ENCODE data around the gene KRT36.

Gene KRT36

DNA sequence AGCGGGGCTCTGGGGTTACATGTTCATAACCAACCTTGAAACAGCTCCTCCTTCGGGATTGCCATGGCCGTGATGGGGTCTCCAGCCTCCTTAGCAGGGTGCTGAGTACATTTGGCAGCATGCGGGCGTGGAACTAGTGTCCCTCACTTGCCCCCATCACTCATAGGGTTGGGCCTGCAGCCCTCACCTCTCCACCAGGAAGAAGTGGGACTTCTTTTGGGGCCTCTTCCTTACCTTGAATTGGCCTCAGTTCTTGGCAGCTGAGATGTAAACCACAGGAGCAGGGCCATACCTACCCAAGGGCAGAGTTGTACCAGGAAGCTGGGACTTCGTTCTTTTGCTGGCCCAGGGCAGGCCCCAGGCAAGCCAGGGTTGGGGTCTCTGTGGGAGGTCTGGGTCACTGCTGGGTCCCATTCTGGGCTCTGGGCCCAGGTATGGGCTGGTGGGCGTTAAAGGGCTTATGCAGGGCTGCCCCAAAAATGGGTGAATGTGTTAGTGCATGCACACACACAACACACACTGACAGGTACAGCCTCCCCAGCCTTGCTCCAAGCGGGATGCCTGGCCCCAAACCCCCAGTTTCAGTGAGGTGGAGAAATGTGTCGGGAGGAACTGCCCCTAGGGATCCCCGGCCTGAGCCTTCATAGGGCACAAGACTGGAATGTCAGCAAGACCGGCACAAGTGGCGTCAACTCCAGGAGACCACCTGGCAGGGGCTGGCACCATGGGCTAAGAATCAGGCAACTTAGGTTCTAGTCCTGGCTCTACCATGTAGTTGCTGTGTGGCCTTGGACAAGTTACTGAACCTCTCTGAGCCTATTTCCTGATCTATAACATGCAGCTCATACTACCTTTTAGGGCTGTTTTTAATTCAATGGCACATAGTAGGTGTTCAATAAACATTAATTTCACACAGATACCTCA, 32.9 kb upstream of the KRT36 start:
- in situ Hi-C loops (cut with MboI; ENCODE audit: low sequenced_read_pairs), result no loop called here

DNA sequence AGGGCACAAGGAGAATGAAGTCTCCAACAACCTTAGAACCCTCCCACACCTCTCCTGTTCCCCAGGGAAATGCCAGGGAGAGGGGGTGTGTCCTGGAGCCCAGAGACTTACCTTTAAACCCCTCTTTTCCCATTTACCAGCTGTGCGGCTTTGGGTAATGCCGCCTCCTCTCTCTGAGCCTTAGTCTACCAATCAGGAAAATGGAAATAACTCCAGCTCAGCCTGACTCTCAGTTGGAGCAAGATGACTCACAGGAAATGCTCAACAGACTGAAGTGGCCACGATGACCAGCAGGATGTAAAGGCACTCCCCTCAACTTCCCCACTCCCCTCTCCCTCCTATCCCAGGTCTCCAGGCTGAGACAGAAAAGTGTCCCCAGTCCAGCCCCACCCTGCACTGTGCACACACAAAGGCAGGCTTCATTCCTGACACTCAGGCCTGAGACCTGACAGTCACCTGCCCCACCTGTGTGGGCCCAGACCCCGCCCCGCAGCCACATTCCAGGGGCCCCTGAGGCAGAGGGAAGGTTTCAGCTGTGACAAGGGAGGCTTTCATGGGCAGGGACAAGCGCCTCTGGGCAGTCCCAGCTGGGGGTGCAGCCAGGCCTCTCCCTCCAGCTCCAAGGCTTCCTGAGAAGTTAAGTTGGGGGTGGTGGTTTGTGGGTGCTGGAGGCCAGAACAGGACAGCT, 32.0 kb upstream of the KRT36 start:
- in situ Hi-C loops (cut with MboI; ENCODE audit: low sequenced_read_pairs), result no loop called here

DNA sequence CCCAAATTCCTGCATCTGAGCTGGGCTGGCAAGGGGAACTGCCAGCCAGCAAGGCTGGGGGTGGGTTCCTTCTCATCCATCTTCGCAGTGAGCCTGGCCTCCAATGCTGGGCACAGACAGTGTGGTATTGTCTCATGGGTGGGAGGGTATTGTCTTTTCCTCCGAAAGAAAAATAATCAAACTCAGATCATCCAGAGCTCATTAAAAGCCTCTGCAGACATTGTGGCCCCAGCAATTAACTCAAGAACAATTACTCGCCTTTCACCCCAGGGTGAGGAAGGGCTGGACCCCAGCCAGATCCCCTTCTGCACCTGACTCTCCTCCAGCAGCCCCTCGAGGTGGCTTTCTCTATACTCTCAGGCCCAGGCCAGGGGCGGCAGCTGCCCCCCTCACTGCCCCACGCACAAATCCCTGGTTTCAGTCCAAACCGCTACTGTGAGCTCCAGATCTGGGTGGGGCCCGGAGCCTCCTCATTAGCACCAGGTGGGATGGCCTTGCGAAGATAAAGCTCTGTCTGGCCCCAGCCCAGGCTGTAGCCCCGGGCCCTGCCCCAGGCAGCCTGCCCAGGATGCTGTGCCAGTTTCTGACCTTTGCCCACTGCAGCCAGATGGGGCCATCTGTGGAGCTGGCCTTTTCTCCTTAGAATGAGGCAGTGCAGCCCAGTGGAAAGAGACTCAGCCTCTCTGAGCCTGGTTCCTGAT, 31.3 kb upstream of the KRT36 start:
- in situ Hi-C loops (cut with MboI; ENCODE audit: low sequenced_read_pairs), result no loop called here

DNA sequence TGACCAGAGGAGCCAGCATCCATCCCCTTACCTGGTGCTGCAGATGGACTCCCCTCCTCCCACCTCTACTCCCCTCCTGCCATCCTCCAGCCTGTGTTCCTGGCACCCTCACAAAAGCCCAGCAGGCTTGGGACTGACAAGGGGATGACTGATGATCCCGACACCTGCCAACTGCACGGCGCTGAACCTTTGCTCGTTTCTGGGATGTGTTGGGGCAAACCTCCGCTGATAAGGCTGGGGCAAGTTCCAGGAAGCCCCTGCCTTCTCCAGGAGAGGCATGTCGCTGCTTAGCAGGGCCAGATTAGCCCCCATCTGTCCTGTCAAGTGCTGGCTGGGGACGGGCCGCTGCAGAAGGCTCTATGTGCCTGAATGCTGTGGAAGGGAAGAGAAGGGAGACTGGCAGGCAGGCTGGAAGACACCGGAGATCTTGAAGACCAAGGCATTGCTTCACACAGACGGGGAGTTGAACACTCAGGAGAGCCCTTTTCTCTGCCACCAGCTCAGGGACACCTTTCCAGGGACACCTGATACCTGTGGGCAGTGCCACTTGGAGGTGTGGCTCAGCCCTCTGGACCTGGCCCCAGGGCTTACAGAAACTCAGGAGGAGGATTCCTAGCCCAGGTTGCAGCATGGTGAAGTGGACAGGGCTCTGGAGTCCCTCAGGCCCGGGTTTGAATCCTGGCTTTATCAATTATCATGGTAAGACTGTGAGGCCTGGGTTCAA, 30.0 kb upstream of the KRT36 start:
- in situ Hi-C loops (cut with MboI; ENCODE audit: low sequenced_read_pairs), result no loop called here

DNA sequence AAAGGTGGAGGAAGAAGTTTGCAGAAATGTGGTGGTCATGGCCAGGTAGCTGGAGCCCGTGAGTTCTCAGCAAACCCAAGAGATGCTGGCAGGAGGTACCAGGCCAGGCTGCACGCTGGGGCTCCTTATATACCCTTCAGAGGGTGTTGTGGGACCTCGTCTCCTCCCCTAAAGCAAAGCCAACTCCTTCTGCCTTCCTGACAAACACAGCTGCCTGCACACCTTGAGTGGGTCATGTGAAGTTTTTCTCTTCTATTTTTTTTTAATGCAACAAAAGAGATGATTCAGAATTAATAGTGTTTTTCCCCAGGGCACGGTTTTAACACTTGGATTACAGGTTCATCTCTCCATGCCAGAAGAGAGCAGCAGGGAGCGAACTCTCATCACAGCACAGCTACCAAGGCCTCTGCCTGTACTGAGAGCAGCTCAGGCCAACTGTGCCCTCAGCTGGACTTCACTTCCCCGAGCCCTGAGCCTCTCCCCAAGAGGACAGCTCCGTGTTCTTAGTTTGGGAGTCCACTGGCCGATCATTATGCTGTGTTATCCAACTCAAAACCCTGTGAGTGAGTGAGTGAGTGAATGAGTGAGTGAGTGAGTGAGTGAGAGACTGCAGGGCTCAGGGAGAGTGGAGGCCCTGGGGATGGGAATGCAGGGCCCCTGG, 29.2 kb upstream of the KRT36 start, which contains the start of gene KRT15:
Gene KRT15, minus strand, starts transcription at position 102 of the 661 bp plus-strand sequence. Its CDS starts 63 bp downstream, at position 39.
- in situ Hi-C loops (cut with MboI; ENCODE audit: low sequenced_read_pairs), result no loop called here

DNA sequence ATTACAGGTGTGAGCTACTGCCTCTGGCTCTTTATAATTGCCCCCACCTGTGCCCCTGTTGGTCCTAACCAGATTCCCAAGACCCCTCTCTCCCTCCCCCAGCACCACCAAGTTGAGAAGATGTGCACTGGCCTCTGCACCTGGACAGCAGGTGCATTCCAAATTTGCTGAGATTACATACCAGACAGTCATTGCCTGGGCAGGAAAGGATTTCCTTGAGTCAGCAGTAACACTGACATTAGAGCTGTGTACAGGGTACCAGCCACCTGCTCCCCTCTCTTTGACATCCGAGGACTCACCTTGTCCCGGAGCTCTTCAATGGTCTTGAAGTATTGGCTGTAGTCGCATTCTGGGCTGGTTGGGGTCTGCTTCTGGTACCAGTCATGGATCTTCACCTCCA, 28.3 kb upstream of the KRT36 start:
- in situ Hi-C loops (cut with MboI; ENCODE audit: low sequenced_read_pairs), result no loop called here

DNA sequence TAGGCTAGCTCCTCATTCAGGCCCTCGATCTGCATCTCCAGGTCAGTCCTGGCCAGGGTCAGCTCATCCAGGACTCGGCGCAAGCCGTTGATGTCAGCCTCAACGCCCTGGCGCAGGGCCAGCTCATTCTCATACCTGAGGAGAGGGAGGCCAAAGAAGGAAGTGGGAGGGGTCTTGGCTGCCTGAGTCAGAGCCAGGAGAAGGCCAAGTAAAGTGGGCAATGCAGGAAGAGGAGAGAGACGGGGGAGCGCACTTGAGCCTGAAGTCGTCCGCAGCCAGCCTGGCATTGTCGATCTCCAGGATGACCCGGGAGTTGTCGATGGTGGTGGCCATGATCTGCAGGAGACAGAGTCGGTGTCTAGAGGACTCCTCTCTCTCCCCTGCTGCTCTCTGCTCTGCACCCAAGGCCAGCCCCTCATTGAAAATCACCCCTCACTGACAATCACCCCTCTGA, 27.1 kb upstream of the KRT36 start:
- in situ Hi-C loops (cut with MboI; ENCODE audit: low sequenced_read_pairs), result no loop called here

DNA sequence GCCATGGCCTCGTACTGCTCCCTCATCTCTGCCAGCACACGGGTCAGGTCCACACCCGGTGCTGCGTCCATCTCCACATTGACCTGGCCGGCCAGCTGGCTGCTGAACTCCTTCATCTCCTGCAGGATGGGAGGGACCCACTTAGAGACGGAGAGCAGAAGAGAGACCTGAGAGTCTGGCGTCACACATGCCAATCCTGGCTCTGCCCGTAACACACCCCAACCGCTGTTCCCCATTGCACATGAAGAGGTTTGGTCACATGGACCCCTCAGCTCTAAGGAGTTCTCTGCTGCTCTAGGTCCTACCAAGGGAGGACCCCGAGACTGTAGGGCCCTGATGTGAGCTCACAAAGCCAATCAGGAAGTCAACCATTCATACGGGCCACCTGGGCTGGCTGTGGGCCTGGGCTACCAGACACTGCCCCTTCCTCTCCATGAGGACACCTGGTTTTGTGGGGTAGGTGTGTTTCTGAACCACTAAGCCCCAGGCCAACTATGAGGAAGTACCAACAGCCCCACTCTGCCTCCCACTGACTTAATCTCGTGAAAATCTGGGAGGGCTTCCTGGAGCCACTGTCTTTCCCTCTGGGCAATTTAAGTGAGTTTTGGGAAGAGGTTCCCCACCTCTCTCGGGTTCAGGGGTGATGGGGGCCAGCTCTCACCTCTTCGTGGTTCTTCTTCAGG, 26.6 kb upstream of the KRT36 start:
- in situ Hi-C loops (cut with MboI; ENCODE audit: low sequenced_read_pairs), result no loop called here

DNA sequence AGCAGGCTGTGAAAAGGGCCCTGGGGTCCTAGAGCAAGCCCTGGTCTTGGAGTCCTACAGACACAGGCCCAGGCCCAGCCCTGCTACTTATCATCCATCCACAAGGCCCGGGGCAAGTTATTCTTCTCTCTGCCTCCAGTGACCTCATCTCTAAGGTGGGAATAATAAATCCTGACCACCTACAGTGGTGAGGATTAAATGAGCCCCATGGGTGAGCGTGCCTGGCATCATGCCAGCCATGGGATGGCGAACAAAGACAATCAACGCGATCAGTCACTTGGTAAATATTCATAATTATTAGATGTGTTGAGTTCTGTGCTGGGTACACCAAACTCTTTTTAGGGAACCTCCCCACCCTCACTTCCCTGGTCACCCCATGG, 23.4 kb upstream of the KRT36 start:
- in situ Hi-C loops (cut with MboI; ENCODE audit: low sequenced_read_pairs), result no loop called here

DNA sequence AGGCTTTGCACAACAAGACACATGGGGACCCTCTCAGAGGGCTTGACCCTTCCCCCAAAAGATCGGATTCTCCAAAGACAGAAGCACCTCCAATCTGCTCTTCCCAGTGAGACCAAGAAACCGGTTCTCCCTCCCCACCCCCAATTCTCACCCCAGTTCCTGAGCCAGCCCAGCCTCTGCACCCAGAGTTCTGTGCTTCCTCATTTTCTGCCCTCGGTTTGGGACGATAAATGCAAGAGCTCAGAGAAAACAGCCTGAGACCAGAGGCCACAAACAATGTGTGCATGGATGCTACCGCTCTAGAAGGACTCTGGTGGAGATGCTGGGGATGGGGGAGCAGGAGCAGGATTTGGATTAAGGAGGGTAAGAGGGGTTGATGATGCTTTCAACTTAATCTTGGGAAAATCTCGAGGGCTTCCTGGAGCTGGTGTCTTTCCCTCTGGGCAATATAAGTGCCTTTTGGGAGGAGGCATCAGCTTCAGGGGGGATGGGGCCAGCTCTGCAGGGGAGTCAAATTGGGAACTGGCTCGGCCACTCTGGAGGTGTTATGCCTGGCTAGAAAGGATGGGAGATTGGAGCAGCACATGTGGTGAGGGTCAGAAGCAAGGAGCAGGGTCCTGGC, 22.9 kb upstream of the KRT36 start:
- in situ Hi-C loops (cut with MboI; ENCODE audit: low sequenced_read_pairs), result no loop called here

DNA sequence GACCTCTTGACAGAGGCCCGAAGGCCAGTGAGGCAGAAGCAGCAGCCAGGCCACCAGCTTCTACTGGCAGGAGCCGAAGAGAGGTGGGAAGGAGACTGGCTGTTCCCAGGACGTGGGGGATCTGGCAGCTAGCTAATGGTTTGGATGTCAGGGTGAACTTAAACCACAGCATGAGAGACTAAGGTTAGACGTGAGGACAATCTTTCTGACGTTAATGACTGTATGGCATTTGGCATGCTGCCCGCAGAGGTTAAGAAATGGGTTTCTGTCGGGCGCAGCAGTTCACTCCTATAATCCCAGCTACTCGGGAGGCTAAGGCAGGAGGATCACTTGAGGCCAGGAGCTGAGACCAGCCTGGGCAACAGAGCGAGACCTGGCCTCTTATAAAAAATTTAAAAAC, 22.0 kb upstream of the KRT36 start:
- in situ Hi-C loops (cut with MboI; ENCODE audit: low sequenced_read_pairs), result no loop called here

DNA sequence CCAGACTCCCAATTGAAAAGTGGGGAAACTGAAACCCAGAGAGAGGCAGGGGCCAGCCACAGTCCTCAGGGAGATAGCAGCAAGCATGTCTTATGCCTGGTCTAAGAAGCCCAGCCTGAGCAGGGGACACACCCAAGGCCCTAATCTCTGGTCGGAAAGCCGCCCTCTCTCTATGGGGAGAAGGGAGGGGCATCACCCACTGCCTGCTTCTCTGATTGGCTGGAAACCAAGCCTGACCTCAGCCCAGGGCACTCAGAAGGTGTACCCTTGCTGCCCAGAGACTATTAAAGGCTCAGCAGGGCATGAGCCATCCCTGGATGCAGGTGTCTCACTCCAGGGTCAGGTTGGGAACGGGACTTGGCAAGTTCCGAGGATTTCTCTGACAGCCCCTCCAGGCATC, 21.4 kb upstream of the KRT36 start:
- in situ Hi-C loops (cut with MboI; ENCODE audit: low sequenced_read_pairs), result no loop called here

DNA sequence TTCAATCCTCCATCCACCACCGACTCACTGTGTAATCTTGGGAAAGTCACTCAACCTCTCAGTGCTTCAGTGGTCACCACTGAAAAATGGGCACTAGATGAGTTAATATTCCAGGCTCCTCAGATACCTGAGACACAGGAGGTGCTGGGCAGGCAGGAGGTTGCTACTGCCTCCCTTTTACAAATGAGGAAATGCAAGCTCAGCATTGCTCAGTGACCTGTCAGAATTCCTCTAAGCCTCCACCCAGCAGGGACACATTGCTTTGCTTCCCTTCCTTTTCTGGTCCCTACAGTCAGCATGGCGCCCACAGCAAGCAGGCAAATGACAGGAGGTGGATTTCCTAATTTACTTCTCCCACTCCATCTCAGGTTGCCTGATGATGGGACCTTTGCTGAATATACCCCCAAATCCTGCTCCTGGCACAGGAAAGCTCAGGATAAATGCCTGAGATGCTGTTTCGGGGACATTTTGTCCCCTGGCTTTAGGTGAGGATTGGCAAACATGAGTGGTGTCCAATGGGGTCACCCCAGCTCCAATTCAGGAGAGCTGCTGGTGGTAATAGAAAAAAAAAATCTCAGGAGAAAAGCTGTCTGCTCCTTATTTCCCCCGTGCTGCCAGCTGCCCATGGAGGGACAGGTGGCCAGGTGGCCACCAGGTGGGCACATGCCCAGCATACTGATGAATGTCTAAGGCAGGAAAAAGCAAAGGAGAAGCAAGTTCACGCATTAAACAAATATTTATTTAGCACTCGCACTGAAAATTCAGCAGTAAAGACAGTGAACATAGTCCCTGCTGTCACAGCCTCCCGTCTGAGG, 20.7 kb upstream of the KRT36 start:
- in situ Hi-C loops (cut with MboI; ENCODE audit: low sequenced_read_pairs), result no loop called here

DNA sequence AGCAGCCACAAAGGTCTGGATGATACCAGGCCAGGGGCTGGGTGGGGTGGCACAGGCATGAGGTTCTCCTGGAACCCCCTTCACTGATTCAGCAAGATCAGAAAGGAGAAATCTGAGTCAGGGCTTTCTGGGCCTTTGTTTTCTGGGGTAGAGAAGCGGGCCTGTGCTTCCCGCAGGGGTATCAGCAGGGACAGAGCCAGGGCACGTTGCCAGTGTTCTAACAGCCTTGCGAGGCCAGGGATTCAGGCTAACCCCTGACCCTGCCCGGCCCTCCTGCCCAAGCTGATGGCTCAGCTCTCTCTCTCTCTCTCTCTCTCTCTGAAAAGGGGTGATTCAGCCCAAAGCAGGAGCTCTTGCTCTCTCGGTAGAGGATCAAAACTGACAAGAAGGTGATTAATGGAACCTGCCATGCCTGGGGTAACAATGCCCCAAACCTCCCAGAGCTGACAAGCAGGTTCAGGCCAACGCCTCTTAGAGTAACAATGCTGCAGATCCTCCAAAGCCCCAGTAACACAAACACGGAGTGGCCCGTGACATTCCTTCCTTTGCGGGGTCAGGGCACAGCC, 17.7 kb upstream of the KRT36 start:
- in situ Hi-C loops (cut with MboI; ENCODE audit: low sequenced_read_pairs), result loop anchor here (5.0 kb wide), 1 partner anchor 40 kb away; no protein-coding TSS in a partner anchor

DNA sequence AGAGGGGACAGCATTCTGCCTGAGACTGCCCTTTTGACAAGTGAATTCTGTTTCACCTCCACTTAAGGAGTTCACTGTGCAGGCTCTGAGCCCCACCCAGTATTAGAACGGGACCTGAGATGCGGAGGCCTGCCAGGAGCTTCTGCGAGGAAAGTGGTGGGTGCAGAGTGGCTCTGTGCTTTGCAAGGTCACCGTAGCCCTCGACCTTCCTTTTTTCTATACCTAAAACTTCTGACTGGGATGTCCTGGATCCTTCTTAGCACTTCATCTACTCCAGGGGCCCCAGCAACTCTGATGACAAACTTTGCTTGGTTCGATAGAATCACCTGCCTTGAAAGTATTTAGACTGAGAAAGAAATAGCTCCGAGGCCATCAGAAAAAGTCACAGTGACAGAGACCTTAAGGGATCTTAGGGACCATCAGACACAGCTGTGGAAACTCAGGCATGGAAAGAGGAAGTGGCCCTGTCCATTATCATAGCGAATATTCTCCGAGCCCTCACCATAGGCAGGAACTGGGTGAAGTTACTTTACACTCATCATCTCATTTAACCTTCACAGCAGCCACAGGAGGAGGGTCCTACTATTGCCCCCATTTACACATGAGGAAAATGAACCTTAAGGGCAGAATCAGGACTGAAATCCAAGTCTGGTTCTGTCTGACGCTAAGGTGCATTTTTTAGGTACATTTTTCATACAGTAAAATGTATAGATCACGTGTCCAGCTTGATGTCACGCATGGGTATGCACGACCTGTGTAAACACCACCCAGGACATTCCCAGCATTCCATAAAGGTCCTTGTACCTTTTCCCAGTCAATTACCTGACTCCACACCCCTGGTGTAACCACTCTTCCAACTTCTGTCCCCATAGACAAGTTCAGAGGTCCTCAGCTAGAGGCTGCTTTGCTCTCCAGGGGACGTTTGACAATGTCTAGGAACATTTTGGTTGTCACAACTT, 16.4 kb upstream of the KRT36 start:
- in situ Hi-C loops (cut with MboI; ENCODE audit: low sequenced_read_pairs), result loop anchor here (5.0 kb wide), 1 partner anchor 41 kb away; no protein-coding TSS in a partner anchor

DNA sequence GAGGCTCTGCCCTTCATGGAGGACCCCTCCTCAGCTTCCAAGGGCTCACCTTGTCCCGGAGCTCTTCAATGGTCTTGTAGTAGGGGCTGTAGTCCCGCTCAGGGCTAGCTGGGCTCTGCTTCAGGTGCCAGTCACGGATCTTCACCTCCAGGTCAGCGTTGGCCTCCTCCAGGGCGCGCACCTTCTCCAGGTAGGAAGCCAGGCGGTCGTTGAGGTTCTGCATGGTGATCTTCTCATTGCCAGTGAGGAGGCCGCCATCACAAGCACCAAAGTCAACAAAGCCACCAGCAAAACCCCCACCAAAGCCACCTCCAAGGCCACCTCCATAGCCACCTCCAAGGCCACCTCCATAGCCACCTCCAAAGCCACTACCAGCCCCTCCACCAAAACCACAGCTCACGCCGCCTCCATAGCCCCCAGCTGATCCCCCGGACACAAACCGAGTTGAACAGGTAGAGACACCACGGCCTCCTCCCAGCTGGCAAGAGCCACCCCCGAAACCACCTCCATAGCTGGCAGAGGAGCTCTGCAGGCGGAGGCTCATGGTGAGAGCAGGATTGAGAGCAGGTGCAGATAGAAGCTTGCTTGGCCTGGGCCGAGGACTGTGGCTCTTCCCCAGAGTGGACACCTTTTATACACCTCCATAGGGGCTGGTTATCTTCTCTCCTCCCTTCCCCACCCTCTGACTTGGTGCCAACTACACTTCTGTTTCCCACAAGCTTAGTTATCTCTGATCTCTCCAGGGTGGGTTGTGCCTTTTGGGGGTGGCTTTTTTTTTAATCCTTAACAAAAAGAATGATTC, 15.5 kb upstream of the KRT36 start, which contains the start of gene KRT13:
Gene KRT13, minus strand, starts transcription at position 606 of the 802 bp plus-strand sequence. Its CDS starts 62 bp downstream, at position 544.
- in situ Hi-C loops (cut with MboI; ENCODE audit: low sequenced_read_pairs), result loop anchor here (5.0 kb wide), 1 partner anchor 42 kb away; no protein-coding TSS in a partner anchor

Data from HL-60/S4 treated with phorbol 12-myristate 13-acetate at 8.2 ng/mL for 4 days and 3 days (cell line).